Measurements from ENCODE around the gene MAP4K1.
"Not testable (repeated sequence)": the region's sequence is repeated elsewhere in the genome, so short reads cannot be mapped to it uniquely, and the experiment has no call there.

Gene MAP4K1

GRCh38 chr19:38624822-38625221 is 7.1 kb upstream of the MAP4K1 start:
- no peak for DNase-seq (ENCODE audit: low read depth in 2 of 2)

GRCh38 chr19:38619361-38620174 is 1.8 kb upstream of the MAP4K1 start:
- DNase-seq (ENCODE audit: low read depth in 2 of 2): no peak

GRCh38 chr19:38618590-38619360 is 1.0 kb upstream of the MAP4K1 start, which contains the start of gene EIF3K:
TSS of gene EIF3K (plus strand) at chr19:38619188. CDS start at chr19:38619269, 81 bp downstream.
- DNase-seq (ENCODE audit: low read depth in 2 of 2): peak; percentile 96 to 97

GRCh38 chr19:38617283-38617763 is 430 bp downstream of the MAP4K1 start:
- DNase-seq (ENCODE audit: low read depth in 2 of 2): peak in 1 of 2 donors; percentile 5

- DNase-seq (ENCODE audit: low read depth in 2 of 2): no peak
Observed at GRCh38 chr19:38616265-38616664, 1.5 kb downstream of the MAP4K1 start.

GRCh38 chr19:38615007-38615581 is 2.7 kb downstream of the MAP4K1 start:
- DNase-seq (ENCODE audit: low read depth in 2 of 2): no peak

GRCh38 chr19:38614289-38614688 is 3.5 kb downstream of the MAP4K1 start:
- no peak for DNase-seq (ENCODE audit: low read depth in 2 of 2)

- DNase-seq (ENCODE audit: low read depth in 2 of 2): no peak
Observed at GRCh38 chr19:38606131-38606530, 11.6 kb downstream of the MAP4K1 start.

GRCh38 chr19:38602856-38603255 is 14.9 kb downstream of the MAP4K1 start:
- DNase-seq (ENCODE audit: low read depth in 2 of 2): not testable (repeated sequence)

GRCh38 chr19:38599722-38600121 is 18.0 kb downstream of the MAP4K1 start:
- no peak for DNase-seq (ENCODE audit: low read depth in 2 of 2)

GRCh38 chr19:38597075-38597474 is 20.7 kb downstream of the MAP4K1 start:
- DNase-seq (ENCODE audit: low read depth in 2 of 2): no peak

- peak; percentile 32 to 43 for DNase-seq (ENCODE audit: low read depth in 2 of 2)
Observed at GRCh38 chr19:38596057-38596981, 21.4 kb downstream of the MAP4K1 start.

GRCh38 chr19:38592940-38593339 is 24.8 kb downstream of the MAP4K1 start:
- no peak for DNase-seq (ENCODE audit: low read depth in 2 of 2)

- DNase-seq (ENCODE audit: low read depth in 2 of 2): no peak
Observed at GRCh38 chr19:38588041-38588440, 29.7 kb downstream of the MAP4K1 start.

GRCh38 chr19:38587562-38587961 is 30.2 kb downstream of the MAP4K1 start:
- no peak for DNase-seq (ENCODE audit: low read depth in 2 of 2)

- DNase-seq (ENCODE audit: low read depth in 2 of 2): no peak
Observed at GRCh38 chr19:38583985-38584305, 33.8 kb downstream of the MAP4K1 start.

- no peak for DNase-seq (ENCODE audit: low read depth in 2 of 2)
Observed at GRCh38 chr19:38583219-38583984, 34.4 kb downstream of the MAP4K1 start.

- DNase-seq (ENCODE audit: low read depth in 2 of 2): no peak
Observed at GRCh38 chr19:38580080-38580479, 37.7 kb downstream of the MAP4K1 start.

- DNase-seq (ENCODE audit: low read depth in 2 of 2): not testable (repeated sequence)
Observed at GRCh38 chr19:38579304-38579703, 38.4 kb downstream of the MAP4K1 start.

GRCh38 chr19:38577826-38578225 is 39.9 kb downstream of the MAP4K1 start:
- DNase-seq (ENCODE audit: low read depth in 2 of 2): no peak

GRCh38 chr19:38571682-38572081 is 46.1 kb downstream of the MAP4K1 start:
- DNase-seq (ENCODE audit: low read depth in 2 of 2): no peak
